ENCODE data around the gene FIS1.
"Not testable (repeated sequence)": the region's sequence is repeated elsewhere in the genome, so short reads cannot be mapped to it uniquely, and the experiment has no call there.

Gene FIS1

GRCh38 chr7:101244375-101245146 is at the start of gene FIS1:
TSS of gene FIS1 (minus strand) at chr7:101245081. CDS start at chr7:101245004, 77 bp downstream.
- peak; percentile 98 for ATAC-seq

- ATAC-seq = no peak
These were observed 49.4 kb upstream of the FIS1 start for GRCh38 chr7:101294039-101294831.

- ATAC-seq = not testable (repeated sequence)
These were observed 48.5 kb upstream of the FIS1 start for GRCh38 chr7:101293069-101294021.

- not testable (repeated sequence) for ATAC-seq
These were observed 47.7 kb upstream of the FIS1 start for GRCh38 chr7:101292566-101292965.

GRCh38 chr7:101290186-101291037 is 45.5 kb upstream of the FIS1 start:
- ATAC-seq = peak in 1 of 2 donors; percentile 45

GRCh38 chr7:101289687-101290086 is 44.8 kb upstream of the FIS1 start:
- peak in 1 of 2 donors; percentile 27 for ATAC-seq

- ATAC-seq = no peak
These were observed 43.6 kb upstream of the FIS1 start for GRCh38 chr7:101288439-101288838.

GRCh38 chr7:101287032-101287431 is 42.2 kb upstream of the FIS1 start:
- ATAC-seq = no peak

GRCh38 chr7:101285880-101286279 is 41.0 kb upstream of the FIS1 start:
- not testable (repeated sequence) for ATAC-seq

- no peak for ATAC-seq
These were observed 40.3 kb upstream of the FIS1 start for GRCh38 chr7:101285171-101285570.

- ATAC-seq = not testable (repeated sequence)
These were observed 36.0 kb upstream of the FIS1 start for GRCh38 chr7:101280912-101281311.

GRCh38 chr7:101278461-101279292 is 33.8 kb upstream of the FIS1 start:
- ATAC-seq = no peak

GRCh38 chr7:101277155-101277554 is 32.3 kb upstream of the FIS1 start:
- no peak for ATAC-seq

- no peak for ATAC-seq
These were observed 28.3 kb upstream of the FIS1 start for GRCh38 chr7:101273206-101273605.

GRCh38 chr7:101271021-101271420 is 26.1 kb upstream of the FIS1 start:
- no peak for ATAC-seq

- no peak for ATAC-seq
These were observed 24.8 kb upstream of the FIS1 start for GRCh38 chr7:101269664-101270063.

GRCh38 chr7:101265622-101266516 is 21.0 kb upstream of the FIS1 start:
- no peak for ATAC-seq

GRCh38 chr7:101264102-101264706 is 19.3 kb upstream of the FIS1 start:
- not testable (repeated sequence) for ATAC-seq

- ATAC-seq = no peak
These were observed 13.4 kb upstream of the FIS1 start for GRCh38 chr7:101258243-101258731.

Measured in activated CD4-positive, CD25-positive, alpha-beta regulatory T cell treated with anti-CD3 and anti-CD28 coated beads, Interleukin-2, amount 50 U/mL, for 24 hours (primary cell).